Right cardiac atrium (tissue), 5 donors: ENCODE measurements around the gene KIF26A. TPM values are rescaled to one million over a fixed set of nuclear protein-coding genes. Genes with fewer than 3 reads are reported as not detected.
A peak's percentile ranks its signal among the peaks of the same experiment; 100 is the strongest.

Experiments used
- ATAC-seq, 2 donors: fragments of 200-7000 bp; cut with Tn5 transposase; one replicate each; pipeline versions ENCODE4 v1.8.0 to v1.9.1; 2020; ENCODE audit warnings: moderate library complexity in 2 of 2, mild to moderate bottlenecking in 1 of 2
- DNase-seq, 3 donors: peaks; one replicate each; pipeline ENCODE4 v3.0.0-alpha.2; 2020
- H3K27ac ChIP-seq: one replicate; pipeline ENCODE4 v1.5.1; 2013; ENCODE audit warnings: mild to moderate bottlenecking, low read length, control low read depth, moderate library complexity
- H3K27me3 ChIP-seq: one replicate; pipeline ENCODE4 v1.6.1; 2013; ENCODE audit not compliant: control insufficient read depth, insufficient read depth
- H3K4me1 ChIP-seq: one replicate; pipeline ENCODE4 v1.6.1; 2013; ENCODE audit warnings: low read length; ENCODE audit not compliant: control insufficient read depth, insufficient read depth
- H3K4me3 ChIP-seq: one replicate; pipeline ENCODE4 v1.5.1; 2013; ENCODE audit warnings: low read length, control low read depth
- H3K9me3 ChIP-seq: one replicate; pipeline ENCODE4 v1.6.1; 2013; ENCODE audit warnings: low read length; ENCODE audit not compliant: control insufficient read depth
- WGBS: extraction: QIAGEN DNeasy Blood & Tissue Kit; methylation state at CpG from one replicate; pipeline ENCODE4 v1.1.7; 2013; 5-methylcytosine and 5-hydroxymethylcytosine counted together
- intact Hi-C, 4 donors: fragments of 100-400 bp; cut with DNase I; formaldehyde crosslinking; loops; one replicate each; pipeline versions ENCODE4 v1.11.0 to v1.14.0; 2022 to 2023
- polyA plus RNA-seq: library from polyadenylated mRNA; stranded (reverse); fragments of 200-250 nt; gene quantifications from one replicate; pipeline ENCODE4 v1.2.3, GENCODE V29; 2013
- total RNA-seq, 4 donors: library from RNA; stranded (reverse); fragmentation: NEBNext Ultra II Directional; extraction: Animal tissue kit (Norgen Biotek cat#: 25700); gene quantifications; one replicate each; pipeline ENCODE4 v1.2.1, GENCODE V29; 2021
- donor health status: healthy with polysubstance abuse.
- donor health status: DM: no; HTN: yes; CAD: no.
- donor health status: DM: no; HTN: no; CAD: no.
- donor health status: DM: no; HTN: yes; CAD: no; lungs with severe emphysema.
- donor health status: DM: yes; HTN: yes; CAD: no.

KIF26A gene
- total and polyA plus RNA-seq, 5 donors, result 7.1 to 10.6 (median 9.7) TPM

GRCh38 chr14:104095426-104096310 is 42.7 kb upstream of the KIF26A start:
- WGBS, result 87% methylated on average over 31 of the region's 31 CpGs
- Histone ChIP-seq H3K27me3 (no peaks in the 10 kb centered on the region), H3K4me1 (no peaks in the 10 kb centered on the region), H3K27ac (no peak overlapping the region), H3K4me3 (no peak overlapping the region), H3K9me3 (no peaks in the 10 kb centered on the region)
- DNase-seq (peak; percentile 13 to 53 (median 38)), ATAC-seq (no peak)
- intact Hi-C loops, result no loop called here

GRCh38 chr14:104096318-104096717 is 42.1 kb upstream of the KIF26A start:
- Histone ChIP-seq H3K4me1 (no peaks in the 10 kb centered on the region), H3K27ac (no peak overlapping the region), H3K4me3 (no peak overlapping the region), H3K9me3 (no peaks in the 10 kb centered on the region), H3K27me3 (no peaks in the 10 kb centered on the region)
- intact Hi-C loops, result no loop called here
- ATAC-seq (no peak), DNase-seq (peak in 1 of 3 donors; percentile 27)
- WGBS, result 84% methylated on average over 14 of the region's 14 CpGs

- DNase-seq (peak; percentile 7 to 51 (median 37)), ATAC-seq (no peak)
- WGBS, result 78% methylated on average over 25 of the region's 25 CpGs
- Histone ChIP-seq H3K4me3 (no peak overlapping the region), H3K9me3 (no peaks in the 10 kb centered on the region), H3K4me1 (no peaks in the 10 kb centered on the region), H3K27ac (no peak overlapping the region), H3K27me3 (no peaks in the 10 kb centered on the region)
- intact Hi-C loops, result no loop called here
Observed at GRCh38 chr14:104096751-104097700, 41.4 kb upstream of the KIF26A start.

GRCh38 chr14:104098272-104099095 is 39.9 kb upstream of the KIF26A start:
- 82% methylated on average over 25 of the region's 25 CpGs for WGBS
- Histone ChIP-seq H3K4me1 (no peaks in the 10 kb centered on the region), H3K27ac (no peak overlapping the region), H3K27me3 (no peaks in the 10 kb centered on the region), H3K9me3 (no peaks in the 10 kb centered on the region), H3K4me3 (no peak overlapping the region)
- no peak for ATAC-seq
- peak; percentile 8 to 53 (median 34) for DNase-seq
- intact Hi-C loops, result no loop called here

- H3K4me3 ChIP-seq, result no peak overlapping the region
- DNase-seq, result peak; percentile 13 to 57 (median 48)
- intact Hi-C loops, result no loop called here
- no peaks in the 10 kb centered on the region for H3K9me3 ChIP-seq
- no peaks in the 10 kb centered on the region for H3K4me1 ChIP-seq
- WGBS, result 70% methylated on average over 26 of the region's 26 CpGs
- no peak for ATAC-seq
- H3K27ac ChIP-seq, result no peak overlapping the region
- no peaks in the 10 kb centered on the region for H3K27me3 ChIP-seq
Observed at GRCh38 chr14:104099096-104100041, 39.0 kb upstream of the KIF26A start.

DNA sequence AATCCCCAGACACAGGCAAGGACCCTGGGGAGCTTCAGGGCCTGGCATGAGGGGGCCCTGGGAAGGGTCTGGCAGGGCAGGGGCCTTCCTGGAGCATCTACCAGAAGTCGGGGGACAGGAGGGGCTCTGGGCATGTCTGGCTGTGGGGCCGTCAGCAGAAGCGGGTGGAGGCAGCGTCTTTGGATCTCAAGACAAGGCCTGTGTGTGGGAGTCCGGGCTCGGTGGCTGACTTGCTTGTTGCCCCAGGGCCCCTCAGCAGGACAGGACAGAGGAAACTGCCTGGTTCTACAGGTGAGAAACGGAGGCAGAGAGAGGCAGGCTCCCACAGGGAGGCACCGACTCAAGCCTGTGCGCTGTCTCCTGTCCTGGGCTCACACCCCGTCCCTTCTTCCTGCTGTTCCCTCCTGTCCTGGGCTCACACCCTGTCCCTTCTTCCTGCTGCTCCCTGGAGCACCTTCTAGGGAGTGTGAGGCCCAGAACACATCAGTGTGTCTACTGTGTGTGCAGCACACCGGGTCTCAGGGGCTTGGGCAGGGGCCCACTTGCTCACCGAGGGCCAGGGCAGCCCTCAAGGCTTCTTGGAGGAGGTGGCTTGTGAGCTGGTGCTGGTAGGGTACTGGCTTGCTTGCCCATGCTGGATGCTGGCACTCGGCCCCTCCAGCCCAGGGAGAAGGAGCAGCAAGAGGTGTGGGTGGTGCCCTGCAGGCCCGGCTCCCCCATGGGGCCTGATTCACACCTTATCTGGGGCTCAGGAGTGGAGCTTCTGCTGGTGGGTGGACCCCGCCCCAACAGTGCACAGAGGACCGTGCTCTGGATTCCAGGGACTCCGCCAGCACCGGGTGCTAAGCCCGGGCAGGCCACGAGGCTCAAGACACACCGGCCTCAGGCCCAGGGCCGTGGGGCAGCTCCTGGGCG is 38.0 kb upstream of the KIF26A start:
- Histone ChIP-seq H3K27ac (no peak overlapping the region), H3K27me3 (no peaks in the 10 kb centered on the region), H3K4me1 (no peaks in the 10 kb centered on the region), H3K4me3 (no peak overlapping the region), H3K9me3 (no peaks in the 10 kb centered on the region)
- ATAC-seq (no peak), DNase-seq (peak; percentile 11 to 46 (median 43))
- WGBS, result 73% methylated on average over 23 of the region's 23 CpGs
- intact Hi-C loops, result no loop called here

DNA sequence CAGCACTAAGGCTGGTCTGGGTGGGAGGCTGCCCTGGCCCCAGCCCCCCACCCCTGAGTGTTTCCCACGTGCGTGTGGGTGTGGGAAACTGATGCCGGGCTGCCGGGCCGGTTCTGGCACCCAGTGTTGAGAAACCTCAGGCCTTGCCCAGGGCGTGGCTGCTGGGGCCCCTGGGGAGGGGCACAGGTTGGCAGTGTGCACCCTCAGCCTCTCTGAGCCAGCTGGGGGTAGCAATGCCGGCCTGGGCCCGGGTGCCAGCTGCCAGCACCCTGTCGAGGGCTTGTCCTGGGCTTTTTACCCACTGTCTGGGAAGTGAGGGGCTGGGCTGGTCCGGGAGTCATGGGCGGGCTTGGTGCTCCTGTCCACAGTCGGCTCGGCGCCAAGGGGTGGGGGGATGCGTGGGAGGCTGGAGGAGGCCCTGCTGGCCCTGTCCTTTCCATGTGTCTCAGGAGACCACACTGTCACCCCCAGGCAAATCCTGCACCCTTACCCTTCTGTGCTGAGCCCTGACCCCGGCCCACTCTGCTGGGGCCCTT is 37.2 kb upstream of the KIF26A start:
- H3K4me3 ChIP-seq, result no peak overlapping the region
- no peaks in the 10 kb centered on the region for H3K4me1 ChIP-seq
- intact Hi-C loops, result no loop called here
- H3K27ac ChIP-seq, result no peak overlapping the region
- DNase-seq, result peak; percentile 8 to 59 (median 48)
- H3K27me3 ChIP-seq, result no peaks in the 10 kb centered on the region
- ATAC-seq, result no peak
- H3K9me3 ChIP-seq, result no peaks in the 10 kb centered on the region
- 66% methylated on average over 16 of the region's 16 CpGs for WGBS

DNA sequence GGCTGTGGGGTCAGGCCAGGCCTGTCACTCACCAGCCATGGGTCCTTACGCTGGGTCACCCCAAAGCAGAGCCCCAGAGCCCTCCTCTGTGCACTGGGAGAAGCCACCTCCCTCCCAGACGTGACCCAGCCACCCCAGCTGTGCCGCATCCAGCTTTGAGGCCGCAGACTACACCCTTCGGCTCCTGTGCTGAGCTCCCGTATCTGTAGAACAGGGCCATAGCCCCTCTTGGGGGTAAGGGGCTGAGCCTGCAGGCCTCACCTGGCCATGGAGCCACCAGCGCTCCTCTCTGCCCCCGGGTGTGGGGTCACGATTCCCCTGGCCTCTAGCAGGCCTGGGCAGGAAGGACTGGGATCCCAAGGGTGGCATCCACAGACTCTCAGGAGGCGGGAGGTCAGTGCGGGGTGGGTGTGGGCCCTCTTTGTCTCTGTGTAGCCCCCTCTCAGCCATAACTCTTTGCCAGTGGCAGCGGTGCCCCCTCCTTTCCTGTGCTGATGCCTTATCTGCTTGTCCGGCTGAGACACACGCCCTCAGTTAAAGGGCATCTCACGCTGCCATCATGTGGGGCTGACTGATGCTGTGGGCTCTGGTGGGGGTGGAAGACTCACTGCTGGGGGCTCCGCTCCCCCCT is 36.6 kb upstream of the KIF26A start:
- no peaks in the 10 kb centered on the region for H3K4me1 ChIP-seq
- H3K9me3 ChIP-seq, result no peaks in the 10 kb centered on the region
- WGBS, result 70% methylated on average over 16 of the region's 16 CpGs
- ATAC-seq (no peak), DNase-seq (peak in 2 of 3 donors; percentile 13 to 36)
- intact Hi-C loops, result no loop called here
- H3K27ac ChIP-seq, result no peak overlapping the region
- H3K4me3 ChIP-seq, result no peak overlapping the region
- no peaks in the 10 kb centered on the region for H3K27me3 ChIP-seq
